HG03196 (cell line): Measurements from ENCODE around the gene OLAH.
A peak's percentile ranks its signal among the peaks of the same experiment; 100 is the strongest.

Experiments used
- ATAC-seq: cut with Tn5 transposase; IDR thresholded peaks from one replicate; pipeline ENCODE4 v1.9.1; 2021; ENCODE audit not compliant: unreplicated experiment

The OLAH gene

GRCh38 chr10:15068802-15069201 lies 25.1 kb downstream of the OLAH start:
- ATAC-seq = no peak

GRCh38 chr10:15069230-15069629 lies 25.5 kb downstream of the OLAH start:
- ATAC-seq = no peak

GRCh38 chr10:15072358-15072757 lies 28.6 kb downstream of the OLAH start:
- no peak for ATAC-seq

- ATAC-seq = no peak
Measured at GRCh38 chr10:15075421-15075820, 31.7 kb downstream of the OLAH start.

- no peak for ATAC-seq
Measured at GRCh38 chr10:15083674-15084501, 40.1 kb downstream of the OLAH start.

GRCh38 chr10:15084502-15084922 lies 40.8 kb downstream of the OLAH start:
- no peak for ATAC-seq

- ATAC-seq = peak; percentile 96
Measured at GRCh38 chr10:15088428-15089261, 44.9 kb downstream of the OLAH start, which contains the start of gene ACBD7. TSS of gene ACBD7 (minus strand) at chr10:15088776. CDS start at chr10:15088728, 48 bp downstream.

- no peak for ATAC-seq
Measured at GRCh38 chr10:15091418-15091817, 47.7 kb downstream of the OLAH start.

- no peak for ATAC-seq
Measured at GRCh38 chr10:15092855-15093408, 49.2 kb downstream of the OLAH start.

GRCh38 chr10:15096661-15097010 lies 52.9 kb downstream of the OLAH start:
- peak; percentile 14 for ATAC-seq

GRCh38 chr10:15097011-15097812 lies 53.5 kb downstream of the OLAH start, which contains the start of gene RPP38:
TSS of gene RPP38 (plus strand) at chr10:15097355. CDS start at chr10:15103315, 5,960 bp downstream.
- peak; percentile 87 for ATAC-seq

- no peak for ATAC-seq
Measured at GRCh38 chr10:15099886-15100285, 56.1 kb downstream of the OLAH start.

- ATAC-seq = no peak
Measured at GRCh38 chr10:15103513-15103912, 59.8 kb downstream of the OLAH start.

GRCh38 chr10:15106352-15107013 lies 62.7 kb downstream of the OLAH start:
- ATAC-seq = peak; percentile 76

GRCh38 chr10:15112657-15113056 lies 68.9 kb downstream of the OLAH start:
- ATAC-seq = no peak

- ATAC-seq = no peak
Measured at GRCh38 chr10:15113766-15114165, 70.0 kb downstream of the OLAH start.

GRCh38 chr10:15116225-15116624 lies 72.5 kb downstream of the OLAH start:
- no peak for ATAC-seq

GRCh38 chr10:15118615-15119014 lies 74.9 kb downstream of the OLAH start:
- no peak for ATAC-seq

GRCh38 chr10:15120523-15120922 lies 76.8 kb downstream of the OLAH start:
- ATAC-seq = no peak

GRCh38 chr10:15121707-15122106 lies 78.0 kb downstream of the OLAH start:
- ATAC-seq = no peak
